ENCODE results near the gene MC4R. TPM values are rescaled to one million over a fixed set of nuclear protein-coding genes. Genes with fewer than 3 reads are reported as not detected.
"Not testable (repeated sequence)": the region's sequence is repeated elsewhere in the genome, so short reads cannot be mapped to it uniquely, and the experiment has no call there.

MC4R gene
- total RNA-seq, result not detected

DNA sequence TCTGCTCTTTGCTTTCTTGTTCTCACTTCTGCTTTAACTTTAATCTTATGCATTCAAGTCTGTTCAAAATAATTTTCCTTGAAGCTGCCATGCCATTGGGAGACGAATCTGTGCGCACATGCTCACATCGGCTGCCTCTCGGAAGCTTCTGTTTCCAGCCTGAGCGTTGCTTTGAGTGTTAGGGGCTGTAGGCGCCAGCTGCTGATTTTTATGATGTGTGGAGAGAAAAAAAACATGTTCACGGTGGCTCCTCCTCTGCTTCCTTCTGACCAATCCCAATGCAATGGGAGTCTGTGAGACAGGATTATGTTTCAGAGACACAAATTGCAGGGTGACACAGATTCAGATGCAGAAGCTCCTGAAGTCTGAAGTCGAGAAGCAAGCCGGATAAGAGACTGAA is at the start of gene MC4R:
Gene MC4R, minus strand, starts transcription at position 180 of the 400 bp plus-strand sequence. CDS start 426 bp downstream, outside the sequence.
- peak in 2 of 3 donors; percentile 26 to 76 for DNase-seq (ENCODE audit: low read depth in 2 of 3, low spot score in 2 of 3)

DNA sequence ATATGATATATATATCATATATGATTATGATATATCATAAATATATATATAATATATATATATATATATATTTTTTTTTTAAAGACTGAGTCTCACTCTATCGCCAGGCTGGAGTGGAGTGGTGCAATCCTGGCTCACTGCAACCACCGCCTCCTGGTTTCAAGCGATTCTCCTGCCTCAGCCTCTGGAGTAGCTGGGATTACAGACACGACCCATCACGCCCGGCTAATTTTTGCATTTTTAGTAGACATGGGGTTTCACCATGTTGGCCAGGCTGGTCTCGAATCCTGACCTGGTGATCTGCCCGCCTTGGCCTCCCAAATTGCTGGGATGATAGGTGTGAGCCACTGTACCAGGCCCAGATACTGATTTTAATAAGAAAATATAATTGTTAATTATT is 49.7 kb upstream of the MC4R start:
- not testable (repeated sequence) for DNase-seq (ENCODE audit: low read depth in 2 of 3, low spot score in 2 of 3)

DNA sequence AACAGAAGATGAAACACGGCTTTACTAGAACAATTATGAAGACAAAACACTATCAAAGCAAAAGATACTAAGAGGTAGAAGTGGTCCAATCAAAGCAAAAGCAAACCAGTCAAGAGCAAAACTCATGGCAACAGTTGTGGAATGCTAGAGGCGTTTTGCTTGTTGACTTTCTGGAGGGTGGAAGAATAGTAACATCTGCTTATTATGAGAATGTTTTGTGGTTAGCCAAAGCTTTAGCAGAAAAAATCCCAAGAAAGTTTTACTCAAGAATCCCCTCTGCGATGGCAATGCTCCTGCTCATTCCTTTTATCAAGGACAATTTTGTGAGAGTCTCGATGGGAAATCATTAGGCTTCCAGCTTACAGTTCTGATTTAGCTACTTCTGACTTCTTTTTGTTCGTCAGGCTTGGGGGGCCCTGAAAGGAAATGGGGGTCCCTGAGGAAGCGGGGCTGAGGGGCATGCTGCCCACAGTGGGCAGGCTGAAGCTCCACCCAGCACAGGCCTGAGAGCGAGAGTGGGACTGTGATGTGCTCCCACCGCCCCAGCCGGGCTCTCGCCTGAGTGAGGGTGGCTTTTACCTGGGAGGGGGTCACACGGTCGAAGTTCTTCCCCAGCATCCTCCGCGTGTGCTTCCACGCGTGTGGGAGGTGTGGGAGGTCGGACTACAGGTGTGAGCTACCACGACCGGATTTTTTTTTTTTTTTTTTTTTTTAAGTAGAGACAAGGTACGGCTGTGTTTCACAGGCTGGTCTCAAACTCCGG is 49.0 kb upstream of the MC4R start:
- DNase-seq (ENCODE audit: low read depth in 2 of 3, low spot score in 2 of 3), result no peak

DNA sequence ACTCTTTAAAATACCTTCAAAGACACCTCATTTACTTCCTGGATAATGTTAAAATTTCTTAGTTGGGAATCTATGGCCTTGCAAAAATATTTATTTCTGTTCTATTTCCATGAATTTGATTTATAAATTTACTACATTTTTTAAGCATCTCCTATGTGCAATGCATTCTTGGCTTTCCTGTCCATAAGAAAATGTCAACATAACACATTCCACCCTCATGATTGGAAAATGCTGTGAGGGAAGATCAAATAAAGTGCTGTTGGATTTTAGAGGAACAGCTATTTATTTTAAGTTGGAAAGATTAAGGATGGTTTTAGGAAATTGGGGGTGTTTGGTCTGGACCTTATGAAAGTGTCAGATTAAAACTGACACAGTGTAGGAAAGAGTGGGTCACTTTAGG is 45.4 kb upstream of the MC4R start:
- DNase-seq (ENCODE audit: low read depth in 2 of 3, low spot score in 2 of 3), result no peak

DNA sequence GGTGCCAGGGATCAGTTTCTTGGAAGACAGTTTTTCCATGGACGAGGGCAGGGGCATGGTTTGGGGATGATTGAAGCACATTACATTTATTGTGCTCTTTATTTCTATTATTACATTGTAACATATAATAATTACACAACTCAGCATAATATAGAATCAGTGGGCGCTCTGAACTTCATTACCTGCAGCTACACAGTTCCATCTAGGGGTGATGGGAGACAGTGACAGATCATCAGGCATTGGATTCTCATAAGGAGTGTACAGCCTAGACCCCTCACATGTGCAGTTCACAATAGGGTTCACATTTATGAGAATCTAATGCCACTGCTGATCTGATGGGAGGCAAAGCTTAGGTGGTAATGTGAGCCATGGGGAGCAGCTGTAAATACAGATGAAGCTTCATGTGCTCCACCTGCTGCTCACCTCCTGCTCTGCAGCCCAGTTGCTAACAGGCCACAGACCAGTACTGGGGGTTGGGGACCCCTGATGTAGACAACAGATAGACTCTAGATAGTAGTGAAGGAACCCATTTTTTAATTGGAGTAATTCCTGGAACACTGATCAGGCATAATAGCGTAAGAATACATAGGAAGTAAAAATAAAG is 41.5 kb upstream of the MC4R start:
- peak in 2 of 3 donors; percentile 5 to 24 for DNase-seq (ENCODE audit: low read depth in 2 of 3, low spot score in 2 of 3)

DNA sequence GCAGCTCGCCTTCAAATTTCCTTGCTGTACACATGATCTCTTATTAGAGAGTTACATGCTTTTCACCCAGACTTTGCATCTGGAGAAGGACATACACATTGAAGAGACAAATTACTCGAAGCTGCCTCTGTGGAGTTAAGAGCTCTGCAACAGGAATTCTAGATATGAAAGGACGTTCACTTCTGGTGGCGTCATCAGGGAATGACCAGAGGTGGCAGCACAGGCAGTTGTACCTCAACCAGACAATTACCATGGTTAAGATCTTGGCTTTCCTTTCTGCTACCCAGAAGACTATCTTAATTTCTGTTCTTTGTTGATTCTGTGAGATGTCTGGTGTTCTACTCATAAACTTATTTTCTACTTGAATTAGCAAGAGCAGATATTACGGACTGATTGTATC is 39.1 kb upstream of the MC4R start:
- DNase-seq (ENCODE audit: low read depth in 2 of 3, low spot score in 2 of 3), result no peak

DNA sequence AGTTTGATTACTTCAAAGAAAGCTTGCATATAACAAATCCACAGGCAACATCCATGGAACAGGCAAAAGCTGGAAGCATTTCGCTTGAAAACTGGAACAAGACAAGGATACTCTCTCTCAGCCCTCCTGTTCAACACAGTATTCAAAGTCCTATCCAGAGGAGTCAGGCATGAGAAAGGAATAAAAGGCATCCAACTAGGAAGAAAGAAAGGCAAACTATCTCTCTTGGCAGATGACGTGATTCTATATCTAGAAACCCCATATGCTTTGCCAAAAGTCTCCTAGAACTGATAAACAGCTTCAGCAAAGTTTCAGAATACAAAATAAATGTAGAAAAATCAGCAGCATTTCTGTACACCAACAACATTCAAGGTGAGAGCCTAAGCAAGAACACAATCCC is 34.1 kb upstream of the MC4R start:
- DNase-seq (ENCODE audit: low read depth in 2 of 3, low spot score in 2 of 3), result no peak

DNA sequence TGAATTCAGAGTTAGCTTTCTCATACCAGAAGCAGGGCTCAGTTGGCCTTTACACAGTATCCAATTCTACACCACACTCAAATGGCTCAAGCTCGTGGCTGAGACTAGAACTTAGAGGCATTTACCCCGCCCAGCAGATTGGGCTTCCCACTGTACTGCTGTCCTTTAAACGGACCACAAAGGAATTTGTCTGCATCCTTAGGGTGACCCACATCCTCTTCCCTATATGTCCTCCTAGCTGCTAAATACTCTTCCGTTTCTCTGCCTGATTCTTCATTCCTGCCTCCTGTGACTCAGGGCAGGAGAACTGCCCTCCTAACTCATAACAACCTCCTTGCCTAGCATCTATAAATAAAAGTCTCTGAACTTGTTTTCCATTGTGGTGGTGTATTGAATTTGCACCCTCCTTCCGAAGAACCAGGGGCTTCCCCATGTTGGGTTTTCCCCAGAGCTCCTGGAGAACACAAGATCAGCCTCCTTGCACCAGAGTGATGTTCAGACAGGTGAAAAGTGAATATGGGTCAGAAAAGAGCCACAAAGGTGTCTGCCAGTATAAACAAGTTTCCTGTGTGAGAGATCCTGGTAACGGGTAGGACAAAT is 32.0 kb upstream of the MC4R start:
- no peak for DNase-seq (ENCODE audit: low read depth in 2 of 3, low spot score in 2 of 3)

DNA sequence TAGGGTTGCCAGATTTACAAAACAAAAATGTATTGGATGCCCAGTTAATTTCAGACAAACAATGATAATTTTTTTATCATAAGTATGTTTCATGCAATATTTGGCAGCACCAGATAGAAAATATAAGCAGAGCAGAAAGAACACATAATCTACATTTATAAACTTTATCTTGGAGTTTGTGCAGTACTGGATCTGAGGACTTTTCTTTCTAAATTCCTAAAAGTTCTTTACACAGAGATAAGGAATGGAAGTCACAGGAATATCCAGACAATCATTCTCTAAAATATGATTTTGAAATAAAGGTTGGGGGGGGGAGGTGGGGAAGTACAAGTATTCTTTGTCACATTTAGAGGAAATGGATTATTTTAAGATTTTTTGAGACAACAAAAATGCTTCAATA is 28.8 kb upstream of the MC4R start:
- no peak for DNase-seq (ENCODE audit: low read depth in 2 of 3, low spot score in 2 of 3)

DNA sequence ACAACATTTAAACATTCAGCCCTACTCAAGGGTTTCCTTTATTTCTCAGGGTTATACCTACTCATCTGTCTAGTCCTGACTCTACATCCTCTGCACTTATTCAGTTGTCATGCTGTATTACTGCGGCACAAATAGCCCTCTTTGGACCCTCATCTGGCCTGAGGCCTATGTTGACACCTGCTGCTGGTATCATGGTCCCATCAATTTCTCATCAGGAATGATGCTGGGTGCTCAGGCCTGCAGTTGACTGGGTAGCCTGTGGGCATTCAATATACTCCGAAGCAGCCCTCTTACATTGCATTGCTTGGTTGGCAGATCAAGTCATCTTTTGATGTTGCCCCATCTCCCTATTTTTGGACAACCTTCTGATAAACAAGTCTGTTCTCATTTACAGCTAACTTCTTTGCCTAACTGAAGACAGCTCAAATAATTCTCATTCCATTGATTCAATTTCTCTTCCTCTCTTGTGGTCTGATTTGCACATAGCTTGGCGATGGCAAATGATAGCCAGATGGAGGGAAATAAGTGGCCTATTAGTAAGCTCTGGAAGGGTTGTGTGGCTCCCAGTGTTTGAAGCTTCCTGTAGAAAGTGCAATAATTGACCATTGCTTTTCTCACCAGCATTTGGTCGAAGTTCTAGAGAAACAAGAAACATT is 19.1 kb upstream of the MC4R start:
- no peak for DNase-seq (ENCODE audit: low read depth in 2 of 3, low spot score in 2 of 3)

DNA sequence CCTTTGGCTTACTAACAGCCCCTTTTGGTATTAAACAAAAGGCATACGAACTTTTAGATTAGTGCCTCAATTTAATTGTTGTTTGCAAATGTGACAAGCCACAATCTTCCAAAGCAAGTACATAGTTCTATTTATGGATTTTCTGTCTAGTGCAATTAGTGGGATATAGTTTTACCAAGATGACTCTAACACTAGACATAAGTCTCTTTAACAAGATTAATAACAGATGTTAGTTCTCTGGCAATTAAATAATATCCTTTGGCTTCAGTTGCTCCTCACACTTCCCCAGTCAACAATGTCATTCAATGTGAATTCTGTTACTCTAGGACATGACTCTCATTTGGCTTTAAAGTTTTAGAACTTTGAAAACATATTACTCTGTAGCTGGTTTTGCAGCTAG is 16.7 kb upstream of the MC4R start:
- DNase-seq (ENCODE audit: low read depth in 2 of 3, low spot score in 2 of 3), result no peak

DNA sequence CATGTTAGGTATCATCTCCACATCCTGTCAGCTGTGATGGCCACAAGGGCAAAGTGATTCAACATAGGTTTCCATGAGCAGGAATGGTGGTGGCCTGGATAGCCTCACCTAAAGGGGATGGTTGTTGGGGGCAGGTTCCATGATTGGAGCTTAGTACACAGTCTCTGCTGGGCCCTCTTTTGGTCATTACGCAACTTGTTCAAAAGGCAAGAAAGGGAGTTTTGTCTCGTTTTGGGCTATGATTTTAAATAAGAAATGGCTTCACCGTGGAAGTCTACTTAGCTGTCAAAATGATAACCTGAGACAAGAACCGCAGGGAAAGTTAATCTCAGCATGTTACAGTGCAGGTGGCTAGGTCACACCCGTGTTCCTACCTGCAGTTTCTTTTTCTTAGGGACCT is 13.1 kb upstream of the MC4R start:
- DNase-seq (ENCODE audit: low read depth in 2 of 3, low spot score in 2 of 3), result no peak

DNA sequence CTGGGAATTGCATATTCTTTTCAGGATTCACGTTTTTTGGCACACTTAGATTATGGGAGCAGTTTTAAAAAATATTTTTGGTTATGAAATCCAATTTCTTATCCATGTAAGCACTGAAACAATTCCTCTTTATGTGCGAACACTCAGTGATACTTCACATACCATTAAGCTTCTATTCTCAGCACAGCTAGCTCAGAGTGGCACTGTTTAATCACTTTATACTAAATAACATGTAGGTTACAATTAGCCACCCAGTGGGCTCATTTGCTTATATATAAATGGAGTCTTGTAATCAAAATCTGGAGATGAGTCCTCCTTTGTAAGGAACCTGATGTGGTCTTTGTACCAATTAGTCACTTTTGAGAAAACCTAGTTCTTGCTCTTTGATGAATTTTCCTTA is 11.3 kb upstream of the MC4R start:
- no peak for DNase-seq (ENCODE audit: low read depth in 2 of 3, low spot score in 2 of 3)

DNA sequence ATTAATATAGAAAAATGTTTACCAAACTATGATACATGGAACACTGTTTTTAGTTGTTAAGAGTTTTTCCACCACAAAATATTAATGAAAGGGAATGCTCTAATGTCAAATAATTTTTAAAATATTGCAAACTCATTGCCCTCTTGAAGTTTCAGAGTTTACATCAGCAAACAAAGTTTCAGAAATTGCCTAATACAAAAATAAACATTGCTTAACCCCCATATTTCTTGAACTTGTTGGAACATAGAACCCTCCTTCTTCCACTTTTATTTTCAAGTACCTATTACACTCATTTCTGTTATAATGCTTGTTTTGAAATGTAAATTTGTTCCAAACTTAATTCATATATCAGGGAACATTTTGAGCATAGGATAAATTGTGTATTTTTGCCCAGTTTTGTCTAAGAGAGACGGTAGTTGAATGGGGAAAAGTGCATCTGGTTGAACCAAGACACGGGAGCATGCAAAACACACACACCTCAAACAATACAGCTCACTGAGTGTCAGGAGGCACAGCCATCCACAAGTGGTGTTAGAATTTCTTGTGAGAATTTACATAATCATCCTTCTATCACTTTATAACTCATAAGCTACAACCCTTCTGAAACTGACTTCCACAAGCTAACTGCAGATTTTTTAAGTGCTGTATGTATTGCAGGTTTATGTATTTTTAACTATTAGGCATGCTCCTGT is 5.3 kb upstream of the MC4R start:
- no peak for DNase-seq (ENCODE audit: low read depth in 2 of 3, low spot score in 2 of 3)

DNA sequence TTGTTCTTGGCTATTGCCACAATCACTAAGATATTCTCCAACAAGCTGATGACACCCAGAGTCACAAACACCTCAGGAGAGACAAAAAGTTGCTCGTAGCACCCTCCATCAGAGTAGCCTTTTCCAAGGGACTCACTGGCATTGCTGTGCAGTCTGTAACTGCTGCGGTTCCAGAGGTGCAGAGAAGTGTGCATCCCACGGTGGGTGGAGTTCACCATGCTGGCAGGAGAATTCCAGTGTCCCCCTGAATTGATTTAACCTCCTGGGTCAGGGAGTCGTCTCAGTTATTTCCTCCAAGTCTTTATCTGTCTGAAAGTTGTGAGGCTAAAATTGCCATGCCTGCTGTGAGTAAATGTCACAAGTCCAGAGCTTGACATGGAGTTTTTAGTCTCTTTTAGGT is 443 bp downstream of the MC4R start:
- no peak for DNase-seq (ENCODE audit: low read depth in 2 of 3, low spot score in 2 of 3)

DNA sequence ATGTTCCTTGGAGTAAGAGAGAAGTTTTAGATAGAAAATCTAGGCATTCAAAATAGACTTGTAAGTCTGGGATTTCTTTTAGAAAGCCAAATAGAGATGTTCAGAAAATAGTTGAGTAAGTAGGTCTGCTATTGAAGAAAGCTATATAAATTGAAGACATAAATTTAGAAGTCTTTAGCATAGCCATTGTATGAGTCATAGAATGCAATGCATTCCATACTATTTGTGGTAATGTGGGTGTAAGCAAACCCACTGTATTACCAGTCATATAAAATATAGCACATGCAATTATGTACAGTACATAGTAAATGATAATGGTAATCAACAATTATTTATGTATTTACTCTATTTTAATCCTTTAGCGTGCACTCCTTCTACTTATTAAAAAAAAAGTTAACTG is 14.1 kb downstream of the MC4R start:
- DNase-seq (ENCODE audit: low read depth in 2 of 3, low spot score in 2 of 3), result no peak

DNA sequence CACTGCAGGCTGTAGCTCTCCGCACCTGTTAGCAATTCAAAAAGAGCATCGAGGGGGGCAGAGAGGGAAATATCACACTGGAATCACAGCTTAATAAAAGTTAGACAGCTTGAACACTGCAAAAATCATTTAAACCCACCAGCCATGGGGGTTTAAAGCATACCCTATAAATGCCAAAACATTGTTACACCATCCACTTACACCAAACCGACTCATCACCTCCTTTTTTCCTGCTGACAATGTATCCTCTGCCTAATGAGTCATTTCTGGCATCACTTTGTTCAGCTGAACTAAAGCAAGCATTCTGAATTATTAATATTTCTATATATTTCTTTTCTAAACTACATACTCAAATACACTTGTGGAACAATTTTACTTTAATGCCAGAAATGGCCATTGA is 21.6 kb downstream of the MC4R start:
- no peak for DNase-seq (ENCODE audit: low read depth in 2 of 3, low spot score in 2 of 3)

DNA sequence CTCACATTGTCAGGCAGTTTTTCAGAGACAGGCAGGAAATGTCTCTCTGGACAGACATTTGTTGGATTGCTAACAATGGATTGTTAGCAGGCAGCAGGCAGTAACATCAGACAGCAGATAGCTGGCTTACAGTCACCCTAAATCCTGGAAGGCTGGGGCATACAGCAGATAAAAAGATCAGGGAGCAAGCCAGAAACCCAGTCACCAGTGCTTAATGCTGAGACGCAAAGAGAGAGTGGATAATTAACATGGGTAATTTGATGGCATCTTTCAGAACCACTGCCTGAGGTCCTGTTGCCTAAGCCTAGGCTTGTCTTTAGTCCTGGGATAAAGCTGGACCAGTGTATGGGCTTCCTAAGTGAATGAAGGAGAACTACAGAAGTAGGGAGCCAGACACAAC is 22.4 kb downstream of the MC4R start:
- no peak for DNase-seq (ENCODE audit: low read depth in 2 of 3, low spot score in 2 of 3)

DNA sequence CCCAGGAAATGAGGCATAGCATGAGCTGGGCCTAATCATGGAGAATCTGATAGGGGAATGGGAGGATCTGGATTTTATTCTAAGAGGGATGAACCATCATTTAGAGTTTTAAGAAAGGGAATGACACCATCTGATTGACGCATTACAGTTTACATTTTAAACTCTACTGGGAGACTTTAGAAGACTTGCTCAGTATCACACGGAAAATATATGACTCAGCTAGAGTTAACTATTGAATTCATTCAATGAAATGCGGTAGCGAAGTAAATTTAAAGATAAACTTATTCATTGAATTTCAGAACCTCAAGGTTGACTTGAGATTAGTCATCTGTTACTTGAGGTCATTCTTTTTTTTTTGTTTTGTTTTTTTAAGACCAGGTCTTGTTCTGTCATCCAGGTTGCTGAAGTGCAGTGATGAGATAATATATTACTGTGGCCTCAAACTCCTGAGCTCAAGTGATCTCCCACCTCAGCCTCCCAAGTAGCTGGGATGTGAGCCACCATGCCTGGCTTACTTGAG is 25.0 kb downstream of the MC4R start:
- no peak for DNase-seq (ENCODE audit: low read depth in 2 of 3, low spot score in 2 of 3)

DNA sequence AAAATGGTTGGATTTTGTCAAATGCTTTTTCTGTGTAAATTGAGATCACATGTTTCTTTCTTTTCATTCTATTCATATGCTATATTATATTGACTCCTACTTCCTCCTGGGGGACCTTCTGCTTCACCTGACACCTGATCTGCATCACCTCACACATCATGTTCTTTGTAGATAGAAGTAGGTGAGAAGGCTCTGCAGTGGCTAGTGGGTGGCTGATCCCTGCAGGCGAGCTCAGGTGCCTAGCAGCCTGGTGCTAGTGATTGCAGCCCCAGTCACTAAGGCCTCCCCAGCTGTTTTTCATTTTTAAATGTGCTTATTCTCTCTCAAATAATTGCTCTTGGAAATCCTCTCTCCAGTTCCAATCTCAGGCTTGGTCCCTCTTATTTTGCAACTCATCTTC is 33.6 kb downstream of the MC4R start:
- no peak for DNase-seq (ENCODE audit: low read depth in 2 of 3, low spot score in 2 of 3)

DNA sequence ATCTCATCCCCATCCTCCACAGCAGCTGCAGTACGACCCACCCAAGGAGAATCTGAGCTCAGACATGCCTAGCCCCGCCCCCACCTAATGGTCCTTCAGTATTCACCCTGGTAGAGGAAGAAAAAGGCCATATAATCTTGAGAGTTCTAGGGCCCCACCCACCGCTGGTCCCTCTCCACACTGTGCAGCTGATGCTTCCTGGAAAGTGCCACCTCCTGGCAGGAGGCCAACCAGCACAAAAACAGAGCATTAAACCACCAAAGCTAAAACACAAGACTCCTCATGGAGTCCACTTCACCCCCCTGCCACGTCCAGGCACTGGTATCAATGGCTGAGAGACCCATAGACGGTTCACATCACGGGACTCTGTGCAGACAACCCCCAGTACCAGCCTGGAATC is 40.7 kb downstream of the MC4R start:
- DNase-seq (ENCODE audit: low read depth in 2 of 3, low spot score in 2 of 3), result no peak

Measured in hematopoietic multipotent progenitor cell (in vitro differentiated cells).